ENCODE measurements around the gene TEF.

TEF gene

DNA sequence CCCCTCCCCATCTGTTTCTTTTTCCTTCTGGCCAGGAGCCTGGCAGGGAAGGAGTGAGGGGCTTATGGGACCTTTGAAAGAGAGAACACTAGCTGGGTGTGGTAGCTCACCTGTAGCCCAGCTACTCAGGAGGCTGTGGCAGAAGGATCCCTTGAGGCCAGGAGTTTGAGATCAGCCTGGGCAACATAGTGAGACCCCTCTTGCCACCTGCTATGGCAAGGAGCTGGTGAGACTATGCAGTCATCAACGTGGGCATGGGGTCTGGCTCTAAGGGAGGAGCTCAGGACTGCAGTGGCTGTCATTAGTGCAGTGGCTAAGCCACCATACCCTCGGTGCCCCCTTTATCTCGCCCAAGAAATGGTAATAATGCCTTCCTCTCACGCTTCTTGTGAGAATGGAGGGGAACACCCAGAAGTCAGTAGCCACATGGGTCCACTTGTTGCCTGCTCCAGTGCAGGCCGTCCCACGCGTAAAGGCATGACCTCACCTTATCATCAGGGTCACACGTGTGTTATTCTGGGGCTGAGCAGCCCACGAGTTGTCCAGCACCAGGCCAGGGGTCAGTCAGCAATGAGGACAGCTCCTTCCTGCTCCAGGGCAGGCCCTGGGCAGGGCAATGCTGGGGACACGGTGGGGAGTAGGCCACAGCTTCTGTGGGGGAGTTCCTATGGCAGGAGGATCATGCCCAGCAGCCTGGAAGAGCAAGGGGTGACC, 27.7 kb upstream of the TEF start:
- no peak for DNase-seq (ENCODE audit: low read depth in 3 of 3)

DNA sequence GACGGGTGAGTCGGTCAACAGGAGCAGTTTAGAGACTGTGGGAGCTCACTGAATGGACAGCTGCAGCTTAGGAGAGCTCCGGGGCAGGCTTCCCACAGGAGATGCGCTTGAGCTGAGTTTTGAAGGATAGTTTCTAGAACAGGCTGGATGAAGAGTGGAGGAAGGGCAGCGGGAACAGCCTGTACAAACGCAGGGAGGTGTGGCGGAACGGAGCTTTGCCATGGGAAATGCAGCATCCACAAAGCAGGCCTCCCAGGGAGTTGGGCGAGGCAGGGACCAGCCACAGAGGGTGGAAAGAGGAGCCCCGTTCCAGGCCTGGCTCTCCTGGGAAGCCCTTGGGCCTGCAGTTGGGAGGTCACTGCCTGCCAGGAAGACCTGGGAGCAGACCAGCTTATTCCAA, 26.8 kb upstream of the TEF start:
- DNase-seq (ENCODE audit: low read depth in 3 of 3) = no peak

- no peak for DNase-seq (ENCODE audit: low read depth in 3 of 3)
Measured at GRCh38 chr22:41355895-41356294, 25.8 kb upstream of the TEF start.

DNA sequence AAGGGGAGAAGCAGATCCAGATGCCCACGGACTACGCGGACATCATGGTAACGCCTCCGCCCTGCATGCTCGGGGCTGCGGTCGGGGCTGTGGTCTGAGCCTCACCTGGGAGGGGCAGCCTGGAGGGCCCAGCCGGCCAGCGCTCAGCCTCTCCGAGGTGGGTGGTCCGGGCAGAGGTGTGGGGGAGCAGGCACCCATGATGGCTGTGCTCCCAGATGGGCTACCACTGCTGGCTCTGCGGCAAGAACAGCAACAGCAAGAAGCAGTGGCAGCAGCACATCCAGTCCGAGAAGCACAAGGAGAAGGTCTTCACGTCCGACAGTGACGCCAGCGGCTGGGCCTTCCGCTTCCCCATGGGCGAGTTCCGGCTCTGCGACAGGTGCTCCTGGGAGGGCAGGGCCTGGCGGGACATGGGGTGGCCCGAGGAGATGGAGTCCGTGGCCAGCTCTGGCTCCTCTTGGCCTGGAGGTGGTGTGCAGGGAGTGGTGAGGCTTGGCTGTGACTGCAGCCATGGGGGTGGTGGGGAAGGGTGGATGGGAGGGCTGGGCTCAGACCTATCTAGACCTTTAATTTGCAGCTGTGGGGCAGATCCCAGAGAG, 25.2 kb upstream of the TEF start:
- no peak for DNase-seq (ENCODE audit: low read depth in 3 of 3)

DNA sequence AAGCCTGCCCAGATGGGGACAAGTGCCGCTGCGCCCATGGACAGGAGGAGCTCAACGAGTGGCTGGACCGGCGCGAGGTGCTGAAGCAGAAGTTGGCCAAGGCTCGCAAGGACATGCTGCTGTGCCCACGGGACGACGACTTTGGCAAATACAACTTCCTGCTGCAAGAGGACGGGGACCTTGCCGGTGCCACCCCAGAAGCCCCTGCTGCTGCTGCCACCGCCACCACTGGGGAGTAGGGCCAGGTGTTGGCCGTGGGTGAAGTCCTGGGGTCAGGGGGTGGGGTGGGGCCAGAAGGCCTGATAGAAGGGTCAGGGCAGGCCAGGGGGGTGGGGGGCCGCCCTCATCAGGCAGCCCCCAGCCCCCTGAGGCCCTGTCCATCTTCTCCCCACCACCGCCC, 24.6 kb upstream of the TEF start:
- no peak for DNase-seq (ENCODE audit: low read depth in 3 of 3)

DNA sequence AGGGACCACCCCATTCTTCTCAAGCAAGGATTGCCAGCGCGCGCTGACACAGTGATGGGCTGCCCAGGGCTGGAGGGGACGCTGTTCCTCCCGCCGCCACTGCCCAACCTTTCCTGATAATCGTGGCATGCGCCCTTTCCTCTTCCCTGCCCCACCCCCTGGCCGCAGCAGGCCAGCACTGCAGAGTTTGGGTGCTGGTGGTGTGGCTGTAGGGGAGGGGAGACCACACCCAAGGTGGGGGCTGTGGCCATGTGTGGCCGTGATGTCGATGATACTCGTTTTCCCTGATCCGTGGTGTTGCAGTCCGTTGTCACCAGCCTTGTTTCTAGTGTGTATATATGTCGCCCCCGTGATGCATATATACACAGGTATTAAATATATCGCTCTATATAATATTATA, 22.8 kb upstream of the TEF start:
- DNase-seq (ENCODE audit: low read depth in 3 of 3) = no peak

- no peak for DNase-seq (ENCODE audit: low read depth in 3 of 3)
Measured at GRCh38 chr22:41359376-41359775, 22.4 kb upstream of the TEF start.

DNA sequence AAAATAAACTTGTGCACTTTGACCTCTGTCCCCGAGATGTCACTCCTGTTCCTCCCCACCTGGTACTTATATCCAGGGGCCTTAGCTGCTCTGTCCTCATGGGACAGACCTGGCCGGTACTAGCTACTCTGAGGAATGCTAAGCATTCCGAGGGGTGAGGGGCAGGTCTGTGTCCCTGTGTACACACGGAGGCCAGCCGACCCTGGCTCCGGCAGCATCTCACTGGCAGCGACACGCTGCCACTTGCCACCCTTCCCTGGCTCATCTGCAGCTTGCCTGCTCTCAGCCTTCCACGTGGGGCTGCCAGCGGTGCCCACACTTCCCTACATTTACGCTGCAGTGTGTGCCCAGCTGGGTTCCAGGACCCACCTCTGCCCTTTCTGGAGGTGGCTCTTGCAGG, 21.6 kb upstream of the TEF start:
- no peak for DNase-seq (ENCODE audit: low read depth in 3 of 3)

GRCh38 chr22:41361716-41362310, 19.9 kb upstream of the TEF start:
- DNase-seq (ENCODE audit: low read depth in 3 of 3) = no peak

DNA sequence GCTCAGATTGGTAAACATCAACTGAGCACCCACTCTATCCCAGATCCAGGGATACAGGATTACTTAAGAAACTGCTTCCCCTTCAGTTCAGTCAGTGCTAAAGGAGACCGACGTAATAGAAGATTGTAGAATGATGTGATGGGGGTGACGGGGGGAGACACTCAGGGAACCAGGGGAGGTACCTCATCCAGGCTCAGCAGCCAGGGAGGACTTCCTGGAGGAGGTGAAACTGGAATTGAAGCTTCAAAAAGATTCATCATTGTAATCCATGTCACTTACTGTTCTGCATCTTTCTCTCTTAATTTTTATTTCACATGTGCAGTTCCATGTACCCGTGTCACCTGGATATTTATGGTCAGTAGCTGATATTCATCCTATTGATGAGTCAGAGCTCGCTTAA, 19.1 kb upstream of the TEF start:
- no peak for DNase-seq (ENCODE audit: low read depth in 3 of 3)

- DNase-seq (ENCODE audit: low read depth in 3 of 3) = no peak
Measured at GRCh38 chr22:41364233-41364632, 17.5 kb upstream of the TEF start.

DNA sequence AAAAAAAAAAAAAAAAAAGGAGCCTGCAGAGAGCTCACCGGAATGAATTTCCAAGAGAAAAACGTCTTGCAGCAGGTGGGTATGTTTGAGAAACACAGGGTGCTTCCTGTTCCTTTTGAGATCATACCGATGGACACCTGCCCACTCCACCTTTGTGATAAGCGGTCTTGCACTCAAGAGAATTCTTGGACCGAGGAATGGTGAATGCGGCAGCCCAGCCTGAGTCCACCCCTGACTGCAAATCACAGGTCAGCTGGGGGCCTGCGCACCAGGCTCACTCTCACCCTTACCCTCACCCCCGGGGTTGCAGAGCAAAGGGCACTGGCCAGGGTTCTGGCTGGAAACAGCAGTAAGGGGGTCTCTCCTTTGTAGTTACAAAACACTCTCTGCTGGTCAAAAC, 16.8 kb upstream of the TEF start:
- no peak for DNase-seq (ENCODE audit: low read depth in 3 of 3)

DNA sequence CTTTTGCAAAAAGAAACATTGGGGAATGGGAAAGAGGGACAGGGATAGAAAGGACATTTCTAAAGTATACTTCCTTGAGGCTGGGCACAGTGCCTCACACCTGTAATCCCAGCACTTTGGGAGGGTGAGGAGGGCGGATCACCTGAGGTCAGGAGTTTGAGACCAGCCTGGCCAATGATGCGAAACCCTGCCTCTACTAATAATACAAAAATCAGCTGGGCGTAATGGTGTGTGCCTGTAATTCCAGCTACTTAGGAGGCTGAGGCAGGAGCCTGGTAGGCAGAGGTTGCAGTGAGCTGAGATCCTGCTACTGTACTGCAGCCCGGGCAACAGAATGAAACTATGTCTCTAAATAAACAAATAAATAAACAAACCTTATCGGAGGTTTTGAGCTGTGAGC, 16.3 kb upstream of the TEF start:
- DNase-seq (ENCODE audit: low read depth in 3 of 3) = no peak

DNA sequence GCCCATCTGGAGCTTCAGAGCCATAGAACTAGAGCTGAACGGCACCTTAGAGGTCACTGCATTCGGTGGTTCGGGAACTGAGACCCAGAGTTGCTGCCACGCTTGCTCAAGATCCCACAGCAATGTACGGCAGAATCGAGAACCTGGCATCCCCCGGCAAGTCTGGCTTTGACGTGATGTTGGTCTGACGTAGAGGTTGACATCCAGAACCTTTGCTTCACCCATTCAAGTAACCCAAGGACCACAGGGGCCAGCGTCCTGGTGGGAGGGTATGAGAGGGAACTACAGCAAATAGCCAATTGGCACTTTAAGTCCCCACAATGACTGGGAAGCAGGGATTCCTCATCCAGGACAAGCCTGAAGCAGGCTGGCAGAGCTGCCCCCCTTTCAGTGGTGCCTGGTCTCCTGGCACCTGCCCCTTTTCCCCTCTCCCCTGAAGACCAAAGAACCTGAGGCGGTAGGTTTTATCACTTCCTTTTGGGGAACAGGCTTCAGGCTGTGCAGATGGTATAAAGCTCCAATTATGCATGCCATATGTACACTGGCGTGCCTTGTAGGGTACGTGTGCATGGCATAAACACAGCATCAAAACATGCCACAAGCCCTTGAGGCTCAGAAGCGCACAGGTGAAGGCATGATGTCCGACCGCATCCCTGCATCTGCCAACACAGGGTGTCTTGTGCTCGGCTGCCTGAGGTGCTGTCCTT, 15.3 kb upstream of the TEF start:
- no peak for DNase-seq (ENCODE audit: low read depth in 3 of 3)

GRCh38 chr22:41367039-41367679, 14.6 kb upstream of the TEF start:
- DNase-seq (ENCODE audit: low read depth in 3 of 3) = no peak

GRCh38 chr22:41367680-41368542, 13.8 kb upstream of the TEF start:
- no peak for DNase-seq (ENCODE audit: low read depth in 3 of 3)

DNA sequence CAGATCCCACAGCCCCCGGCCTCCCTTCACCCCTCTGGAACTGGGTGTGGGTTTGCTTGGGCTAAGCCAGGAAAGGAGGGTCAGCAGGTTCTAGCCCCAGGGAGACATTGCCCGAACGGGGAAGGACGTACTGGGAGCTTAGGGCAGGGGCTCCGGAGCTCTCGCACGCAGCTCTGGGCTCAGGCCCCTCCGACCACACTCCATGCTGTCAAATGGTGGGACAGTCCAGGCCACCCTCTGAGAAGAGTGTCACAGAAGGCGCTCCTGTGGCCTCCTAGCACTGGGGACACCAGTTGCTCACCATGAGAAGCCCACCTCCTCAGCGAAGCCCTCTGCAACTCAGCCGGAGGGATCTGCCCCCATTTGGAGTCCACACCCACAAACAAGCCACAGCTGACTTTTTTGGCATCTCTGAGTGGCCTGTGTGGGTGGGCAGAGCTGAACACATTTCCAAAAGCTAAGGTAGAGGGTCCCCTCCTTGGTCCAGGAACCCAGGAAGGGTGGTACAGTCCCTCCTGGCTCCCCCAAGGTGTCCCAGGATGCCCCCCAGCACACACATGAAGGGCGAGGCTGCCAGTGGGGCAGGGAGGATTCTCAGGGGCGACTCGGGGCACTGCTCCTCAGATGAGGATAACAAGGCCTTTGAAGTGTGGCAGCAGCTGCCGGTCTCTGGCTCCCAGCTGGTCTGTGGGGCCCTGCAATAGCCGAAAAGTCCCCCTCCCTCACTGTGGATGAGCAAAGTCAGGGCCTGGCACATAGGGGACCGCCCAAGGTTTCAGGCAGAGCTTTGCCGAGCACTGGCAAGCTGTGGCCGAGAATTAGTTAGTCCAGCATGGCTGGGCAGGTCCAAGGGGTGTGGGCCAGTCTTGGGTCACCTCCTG, 13.0 kb upstream of the TEF start:
- no peak for DNase-seq (ENCODE audit: low read depth in 3 of 3)

- no peak for DNase-seq (ENCODE audit: low read depth in 3 of 3)
Measured at GRCh38 chr22:41369424-41369745, 12.4 kb upstream of the TEF start.

- DNase-seq (ENCODE audit: low read depth in 3 of 3) = no peak
Measured at GRCh38 chr22:41369837-41370236, 11.9 kb upstream of the TEF start.

- no peak for DNase-seq (ENCODE audit: low read depth in 3 of 3)
Measured at GRCh38 chr22:41377846-41378245, 3.9 kb upstream of the TEF start.

- no peak for DNase-seq (ENCODE audit: low read depth in 3 of 3)
Measured at GRCh38 chr22:41380993-41381328, 781 bp upstream of the TEF start.
